ENCODE measurements around the gene LMNTD2. TPM values are rescaled to one million over a fixed set of nuclear protein-coding genes. Genes with fewer than 3 reads are reported as not detected.

LMNTD2 gene
- total RNA-seq, 1 donor from 2014 or later = 16.6 TPM

DNA sequence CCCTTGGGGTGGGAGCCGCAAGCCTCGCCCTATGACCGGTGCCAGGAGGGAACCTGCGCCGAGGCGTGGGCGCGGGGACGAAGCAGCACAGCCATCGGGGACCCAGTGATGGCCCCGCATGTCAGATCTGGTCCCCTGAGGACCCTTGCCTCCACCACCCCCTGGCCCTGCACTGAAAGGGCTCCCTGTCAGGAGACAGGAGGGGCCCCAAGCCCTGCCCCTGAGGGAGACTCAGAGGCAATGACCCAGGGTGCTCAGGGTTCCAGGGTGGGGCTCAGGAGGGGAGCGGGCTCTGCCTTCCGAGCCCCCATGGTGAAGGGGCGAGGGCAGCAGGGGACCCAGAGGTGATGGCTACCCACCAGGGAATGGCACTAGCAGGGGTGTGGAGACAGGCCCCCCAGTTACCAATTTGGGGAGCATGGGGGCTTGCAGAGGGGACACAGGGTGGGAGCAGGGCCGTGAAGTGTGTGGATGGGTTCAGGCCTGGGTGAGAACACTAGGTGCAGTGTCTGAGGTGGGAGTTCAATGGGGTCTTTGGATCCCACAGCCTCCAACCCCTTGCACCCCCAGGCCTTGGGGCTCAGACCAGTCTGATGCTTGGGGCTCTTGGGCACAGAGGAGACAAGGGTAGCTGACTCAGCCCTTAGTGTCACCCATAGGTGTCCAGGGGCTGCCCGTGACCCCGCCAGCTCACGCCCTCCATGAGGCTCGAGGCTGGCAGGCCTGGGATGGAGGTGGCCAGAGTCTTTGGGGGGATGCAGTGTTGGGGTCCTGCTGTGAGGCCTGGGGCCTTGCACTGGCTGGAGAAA, 22.7 kb downstream of the LMNTD2 start:
- H3K4me3 Mint-ChIP-seq = peak overlapping the region; percentile 46
- DNase-seq (ENCODE audit: low spot score in 2 of 2, unreplicated experiment in 2 of 2) = no peak
- peaks cover 11% of the 10 kb centered on the region for H3K27me3 Mint-ChIP-seq (ENCODE audit: low read depth)
- H3K4me1 Mint-ChIP-seq = peaks cover 8% of the 10 kb centered on the region
- H3K27ac Mint-ChIP-seq = no peak overlapping the region
- TF ChIP-seq, protein P1, sequence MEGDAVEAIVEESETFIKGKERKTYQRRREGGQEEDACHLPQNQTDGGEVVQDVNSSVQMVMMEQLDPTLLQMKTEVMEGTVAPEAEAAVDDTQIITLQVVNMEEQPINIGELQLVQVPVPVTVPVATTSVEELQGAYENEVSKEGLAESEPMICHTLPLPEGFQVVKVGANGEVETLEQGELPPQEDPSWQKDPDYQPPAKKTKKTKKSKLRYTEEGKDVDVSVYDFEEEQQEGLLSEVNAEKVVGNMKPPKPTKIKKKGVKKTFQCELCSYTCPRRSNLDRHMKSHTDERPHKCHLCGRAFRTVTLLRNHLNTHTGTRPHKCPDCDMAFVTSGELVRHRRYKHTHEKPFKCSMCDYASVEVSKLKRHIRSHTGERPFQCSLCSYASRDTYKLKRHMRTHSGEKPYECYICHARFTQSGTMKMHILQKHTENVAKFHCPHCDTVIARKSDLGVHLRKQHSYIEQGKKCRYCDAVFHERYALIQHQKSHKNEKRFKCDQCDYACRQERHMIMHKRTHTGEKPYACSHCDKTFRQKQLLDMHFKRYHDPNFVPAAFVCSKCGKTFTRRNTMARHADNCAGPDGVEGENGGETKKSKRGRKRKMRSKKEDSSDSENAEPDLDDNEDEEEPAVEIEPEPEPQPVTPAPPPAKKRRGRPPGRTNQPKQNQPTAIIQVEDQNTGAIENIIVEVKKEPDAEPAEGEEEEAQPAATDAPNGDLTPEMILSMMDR (IDR thresholded peaks at IDR 0.05; ENCODE audit: unreplicated experiment) = no peak
- peaks cover 1% of the 10 kb centered on the region for H3K36me3 Mint-ChIP-seq
- H3K9me3 Mint-ChIP-seq = no peaks in the 10 kb centered on the region

GRCh38 chr11:536841-537621, 23.5 kb downstream of the LMNTD2 start, which contains the start of gene LRRC56:
Gene LRRC56, plus strand, starts transcription at chr11:537527. Its CDS starts 3,158 bp downstream, at chr11:540685.
- peaks cover 3% of the 10 kb centered on the region for H3K36me3 Mint-ChIP-seq
- TF ChIP-seq, protein P1 (IDR thresholded peaks at IDR 0.05; ENCODE audit: unreplicated experiment) = no peak
- peak within 1 kb of the TSS; percentile 92 for H3K27ac Mint-ChIP-seq
- peak in 1 of 2 experiments; percentile 84 for DNase-seq (ENCODE audit: low spot score in 2 of 2, unreplicated experiment in 2 of 2)
- H3K4me1 Mint-ChIP-seq = peaks cover 8% of the 10 kb centered on the region
- H3K27me3 Mint-ChIP-seq (ENCODE audit: low read depth) = peaks cover 11% of the 10 kb centered on the region
- no peaks in the 10 kb centered on the region for H3K9me3 Mint-ChIP-seq
- peak within 1 kb of the TSS; percentile 83 for H3K4me3 Mint-ChIP-seq

GRCh38 chr11:535519-536454, 24.8 kb downstream of the LMNTD2 start, which contains the start of gene HRAS:
Gene HRAS, minus strand, starts transcription at chr11:535576.
- peak within 1 kb of the TSS; percentile 83 for H3K4me3 Mint-ChIP-seq
- peaks cover 8% of the 10 kb centered on the region for H3K4me1 Mint-ChIP-seq
- DNase-seq (ENCODE audit: low spot score in 2 of 2, unreplicated experiment in 2 of 2) = peak; percentile 96 to 99
- no peaks in the 10 kb centered on the region for H3K9me3 Mint-ChIP-seq
- H3K36me3 Mint-ChIP-seq = peaks cover 5% of the 10 kb centered on the region
- H3K27me3 Mint-ChIP-seq (ENCODE audit: low read depth) = peaks cover 11% of the 10 kb centered on the region
- TF ChIP-seq, protein P1 (IDR thresholded peaks at IDR 0.05; ENCODE audit: unreplicated experiment) = no peak
- H3K27ac Mint-ChIP-seq = peak within 1 kb of the TSS; percentile 92

DNA sequence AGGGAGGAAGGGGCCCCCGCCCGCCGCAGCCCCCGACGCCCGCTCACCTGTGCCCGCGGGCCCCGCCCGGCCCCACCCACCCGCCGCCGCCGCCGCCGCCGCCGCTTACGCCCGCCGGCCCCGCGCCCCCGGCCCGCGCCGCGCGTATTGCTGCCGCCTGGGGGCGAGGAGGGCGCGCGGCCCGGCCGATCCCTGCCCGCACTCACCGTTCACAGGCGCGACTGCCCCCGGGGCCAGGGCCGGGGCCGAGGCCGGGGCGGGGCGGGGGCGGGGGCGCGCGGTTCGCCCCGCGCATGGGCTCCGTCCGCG, 25.4 kb downstream of the LMNTD2 start:
- Mint-ChIP-seq H3K36me3 (peaks cover 5% of the 10 kb centered on the region), H3K4me3 (no peak overlapping the region), H3K27ac (no peak overlapping the region), H3K27me3 (ENCODE audit: low read depth) (peaks cover 11% of the 10 kb centered on the region), H3K9me3 (no peaks in the 10 kb centered on the region), H3K4me1 (peaks cover 8% of the 10 kb centered on the region)
- TF ChIP-seq, protein P1 (IDR thresholded peaks at IDR 0.05; ENCODE audit: unreplicated experiment) = no peak
- DNase-seq (ENCODE audit: low spot score in 2 of 2, unreplicated experiment in 2 of 2) = no peak
